ENCODE data around the gene KCNQ1.

Gene KCNQ1

GRCh38 chr11:2442589-2442988 lies 2.2 kb upstream of the KCNQ1 start:
- peak overlapping the region; percentile 24; the same call in 1 of the 2 replicates for H3K27ac ChIP-seq
- TF ChIP-seq, protein P1, sequence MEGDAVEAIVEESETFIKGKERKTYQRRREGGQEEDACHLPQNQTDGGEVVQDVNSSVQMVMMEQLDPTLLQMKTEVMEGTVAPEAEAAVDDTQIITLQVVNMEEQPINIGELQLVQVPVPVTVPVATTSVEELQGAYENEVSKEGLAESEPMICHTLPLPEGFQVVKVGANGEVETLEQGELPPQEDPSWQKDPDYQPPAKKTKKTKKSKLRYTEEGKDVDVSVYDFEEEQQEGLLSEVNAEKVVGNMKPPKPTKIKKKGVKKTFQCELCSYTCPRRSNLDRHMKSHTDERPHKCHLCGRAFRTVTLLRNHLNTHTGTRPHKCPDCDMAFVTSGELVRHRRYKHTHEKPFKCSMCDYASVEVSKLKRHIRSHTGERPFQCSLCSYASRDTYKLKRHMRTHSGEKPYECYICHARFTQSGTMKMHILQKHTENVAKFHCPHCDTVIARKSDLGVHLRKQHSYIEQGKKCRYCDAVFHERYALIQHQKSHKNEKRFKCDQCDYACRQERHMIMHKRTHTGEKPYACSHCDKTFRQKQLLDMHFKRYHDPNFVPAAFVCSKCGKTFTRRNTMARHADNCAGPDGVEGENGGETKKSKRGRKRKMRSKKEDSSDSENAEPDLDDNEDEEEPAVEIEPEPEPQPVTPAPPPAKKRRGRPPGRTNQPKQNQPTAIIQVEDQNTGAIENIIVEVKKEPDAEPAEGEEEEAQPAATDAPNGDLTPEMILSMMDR (conservative IDR thresholded peaks at IDR 0.05): no peak

- H3K27ac ChIP-seq: peak overlapping the region; percentile 24; the same call in 1 of the 2 replicates
- TF ChIP-seq, protein P1 (conservative IDR thresholded peaks at IDR 0.05): no peak
Measured at GRCh38 chr11:2443406-2443805, 1.4 kb upstream of the KCNQ1 start.

GRCh38 chr11:2443881-2444820 lies 657 bp upstream of the KCNQ1 start, which contains the start of gene TRPM5:
Gene TRPM5, minus strand, starts transcription at chr11:2444514. Its CDS starts 21,478 bp downstream, at chr11:2423036.
- TF ChIP-seq, protein P1 (conservative IDR thresholded peaks at IDR 0.05): no peak
- peak within 1 kb of the TSS; percentile 75 for H3K27ac ChIP-seq

DNA sequence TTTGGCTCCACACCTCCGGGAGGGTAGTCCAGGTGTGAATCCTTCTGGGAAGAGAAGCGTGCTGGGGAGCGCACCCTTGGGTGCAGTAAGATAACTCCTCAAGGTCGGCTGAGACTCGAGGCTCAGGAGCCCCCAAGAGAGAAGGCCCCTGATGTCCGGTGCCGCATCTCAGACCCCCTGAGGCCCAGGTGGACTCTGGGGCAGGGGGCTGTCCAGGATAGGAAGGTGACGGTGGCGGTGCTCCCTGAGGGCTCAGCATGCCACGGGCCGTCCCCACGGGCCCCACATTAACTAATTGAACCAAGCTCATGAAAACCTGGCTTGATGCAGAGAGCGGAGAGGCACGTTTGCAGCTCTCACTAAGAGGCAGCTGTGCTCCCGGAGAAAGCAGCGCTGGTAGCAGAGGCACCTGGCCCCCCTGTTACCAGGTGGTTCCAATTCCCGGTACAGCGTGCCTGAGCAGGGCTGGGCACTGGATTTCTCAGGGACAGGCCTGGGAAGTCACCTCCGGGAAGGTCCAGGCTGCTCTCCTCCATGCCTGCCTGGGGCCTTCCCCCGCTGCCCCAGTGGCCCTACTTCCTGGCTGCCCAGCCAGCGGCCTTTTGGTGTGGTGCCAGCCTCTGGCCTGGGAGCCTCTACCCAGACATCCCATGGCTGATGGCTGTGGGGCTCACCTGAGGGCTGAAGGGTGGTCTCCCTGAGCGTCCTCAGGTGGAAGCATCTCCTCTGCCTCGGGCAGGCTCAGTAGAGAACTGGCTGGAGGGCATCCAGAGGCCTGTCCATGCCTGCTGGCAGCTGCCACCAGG lies 1.1 kb downstream of the KCNQ1 start:
- H3K27ac ChIP-seq: peak overlapping the region; percentile 75

GRCh38 chr11:2446590-2447252 lies 1.9 kb downstream of the KCNQ1 start:
- TF ChIP-seq, protein P1 (conservative IDR thresholded peaks at IDR 0.05): no peak
- peak overlapping the region; percentile 75; the same call in 1 of the 2 replicates for H3K27ac ChIP-seq

More for the DNA sequence above, 1.1 kb downstream of the KCNQ1 start:
- TF ChIP-seq, protein P1 (conservative IDR thresholded peaks at IDR 0.05): no peak

DNA sequence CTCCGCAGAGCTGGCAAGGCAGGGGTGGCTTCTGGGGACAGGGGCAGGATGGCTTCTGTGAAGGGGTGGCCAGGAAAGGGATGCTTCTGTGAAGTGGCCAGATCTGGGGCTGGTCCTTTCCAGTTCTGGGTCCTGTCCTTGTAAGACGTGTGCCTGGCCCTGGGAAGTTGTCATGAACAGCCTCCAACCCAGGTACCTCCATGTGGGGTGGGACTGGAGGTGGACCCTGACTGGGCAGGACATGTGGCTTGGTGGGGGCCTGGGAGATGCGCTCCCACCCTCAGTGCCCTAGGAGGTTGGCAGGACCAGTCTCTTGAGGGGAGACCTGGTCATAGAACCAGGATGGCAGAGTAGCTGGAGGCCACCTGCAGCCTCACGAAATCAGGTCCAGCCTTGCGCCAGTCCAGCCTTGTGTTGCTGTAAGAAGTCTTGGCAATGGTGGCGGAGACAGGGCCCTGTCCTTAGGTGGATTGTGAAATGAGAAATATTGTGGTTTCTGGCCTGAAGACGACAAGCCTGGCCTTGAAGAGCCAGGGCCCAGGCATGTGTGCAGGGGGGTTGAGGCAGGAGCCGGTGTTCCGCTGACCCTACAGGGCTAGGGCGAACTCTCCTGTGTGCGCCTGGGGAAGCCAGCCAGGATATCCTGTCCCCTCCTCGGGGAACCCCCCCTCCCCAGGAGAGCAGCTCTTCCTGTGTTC lies 2.6 kb downstream of the KCNQ1 start:
- H3K27ac ChIP-seq: no peak overlapping the region
- TF ChIP-seq, protein P1 (conservative IDR thresholded peaks at IDR 0.05): no peak

All from VCaP (cell line).